Fibroblast of gingiva (primary cell): ENCODE data around the gene OR1J2.

Experiments
- DNase-seq: peaks from one replicate; pipeline ENCODE4 v3.0.0-alpha.2; 2011; ENCODE audit warnings: low read depth

The OR1J2 gene

GRCh38 chr9:122551371-122551770 lies 40.8 kb downstream of the OR1J2 start:
- DNase-seq: no peak

DNA sequence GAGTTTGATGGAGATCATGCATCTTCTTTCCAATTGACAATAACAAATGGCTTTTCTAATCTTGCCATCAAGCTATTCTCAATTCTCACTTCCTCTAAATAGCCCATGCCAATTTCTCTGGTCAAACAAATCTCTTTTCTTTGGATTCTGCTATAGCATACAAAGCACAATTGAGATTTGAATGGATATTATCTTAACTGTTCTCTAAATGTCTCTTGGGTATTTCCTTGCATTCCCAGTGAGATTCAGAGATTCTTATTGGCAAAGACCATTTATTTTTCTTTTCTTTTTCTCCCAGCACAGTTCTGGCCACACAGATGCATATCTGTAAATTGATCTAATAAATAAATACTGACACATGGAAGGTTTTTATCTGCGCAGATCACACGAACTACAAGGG lies 42.2 kb downstream of the OR1J2 start, which contains the start of gene OR1N2:
Gene OR1N2, plus strand, starts transcription at position 301 of the 400 bp plus-strand sequence. CDS start 100 bp downstream, outside the sequence.
- DNase-seq: no peak
